CD8-positive, alpha-beta memory T cell (primary cell): ENCODE measurements around the gene B4GALT6. TPM values are rescaled to one million over a fixed set of nuclear protein-coding genes. Genes with fewer than 3 reads are reported as not detected.

Experiments used
- CTCF ChIA-PET: fragments of 350-600 bp; sonication (Branson Sonifier 250); formaldehyde crosslinking; loops from one replicate; lab custom pipeline; 2021; ENCODE audit warnings: antibody characterized with exemption; lab: Charles Lee
- POLR2A ChIA-PET: fragments of 350-600 bp; sonication (Branson Sonifier 250); formaldehyde crosslinking; loops from one replicate; lab custom pipeline; 2021; ENCODE audit warnings: antibody characterized with exemption; lab: Charles Lee
- DNase-seq, 5 donors: peaks; one replicate each; pipeline versions ENCODE4 v3.0.0 to v3.0.0-alpha.2; 2020 to 2022; ENCODE audit warnings: mixed read lengths in 1 of 5
- H3K27ac ChIP-seq: one replicate; pipeline ENCODE4 v1.7.0; 2013; ENCODE audit warnings: low read depth, mild to moderate bottlenecking, low read length, moderate library complexity
- H3K27me3 ChIP-seq: 2 replicates; pipeline ENCODE4 v1.7.0; 2013; ENCODE audit warnings: low read length, mild to moderate bottlenecking; ENCODE audit not compliant: insufficient read depth, poor library complexity, severe bottlenecking
- H3K36me3 ChIP-seq: 2 replicates; pipeline ENCODE4 v1.7.0; 2013; ENCODE audit warnings: mild to moderate bottlenecking, low read length, moderate library complexity; ENCODE audit not compliant: insufficient read depth
- H3K4me1 ChIP-seq: 2 replicates; pipeline ENCODE4 v1.7.0; 2013; ENCODE audit warnings: mild to moderate bottlenecking, low read length, moderate library complexity; ENCODE audit not compliant: insufficient read depth
- H3K4me3 ChIP-seq: 2 replicates; pipeline ENCODE4 v1.7.0; 2013; ENCODE audit warnings: mild to moderate bottlenecking, low read length
- H3K9me3 ChIP-seq: 2 replicates; pipeline ENCODE4 v1.7.0; 2013; ENCODE audit warnings: mild to moderate bottlenecking, low read length
- H3K27ac Mint-ChIP-seq, 8 donors: one replicate each; pipeline ENCODE4 v1.8.0; 2020 to 2021; ENCODE audit warnings: mixed read lengths in 8 of 8, mild to moderate bottlenecking in 6 of 8, inconsistent platforms in 3 of 8, moderate library complexity in 3 of 8
- H3K27me3 Mint-ChIP-seq, 2 donors: one replicate each; pipeline ENCODE4 v1.8.0; 2020 to 2021; ENCODE audit warnings: mixed read lengths in 2 of 2, mild to moderate bottlenecking in 1 of 2, moderate library complexity in 1 of 2
- H3K36me3 Mint-ChIP-seq, 3 donors: one replicate each; pipeline ENCODE4 v1.8.0; 2020 to 2021; ENCODE audit warnings: mixed read lengths in 3 of 3, inconsistent platforms in 1 of 3, mild to moderate bottlenecking in 1 of 3
- H3K4me1 Mint-ChIP-seq, 3 donors: one replicate each; pipeline ENCODE4 v1.8.0; 2020 to 2021; ENCODE audit warnings: mixed read lengths in 3 of 3, inconsistent platforms in 1 of 3, mild to moderate bottlenecking in 1 of 3
- H3K4me3 Mint-ChIP-seq, 7 donors: one replicate each; pipeline ENCODE4 v1.8.0; 2020 to 2021; ENCODE audit warnings: mixed read lengths in 7 of 7, mild to moderate bottlenecking in 6 of 7, moderate library complexity in 4 of 7, inconsistent platforms in 2 of 7
- H3K9me3 Mint-ChIP-seq, 5 donors: one replicate each; pipeline ENCODE4 v1.8.0; 2020 to 2022; ENCODE audit warnings: mixed read lengths in 5 of 5, mild to moderate bottlenecking in 3 of 5, moderate library complexity in 2 of 5, inconsistent platforms in 1 of 5
- polyA plus RNA-seq: library from polyadenylated mRNA; unstranded; fragments of 300-500 nt; fragmentation: Illumina TruSeq; gene quantifications from one replicate; pipeline ENCODE4 v1.2.3, GENCODE V29; 2021
- total RNA-seq, 2 experiments: library from RNA; stranded (reverse); gene quantifications; one replicate each; pipeline ENCODE4 v1.2.3, GENCODE V29; 2021

Gene B4GALT6
- total and polyA plus RNA-seq, 3 experiments from 2014 or later: 0.18 to 5.1 (median 3.4) TPM

DNA sequence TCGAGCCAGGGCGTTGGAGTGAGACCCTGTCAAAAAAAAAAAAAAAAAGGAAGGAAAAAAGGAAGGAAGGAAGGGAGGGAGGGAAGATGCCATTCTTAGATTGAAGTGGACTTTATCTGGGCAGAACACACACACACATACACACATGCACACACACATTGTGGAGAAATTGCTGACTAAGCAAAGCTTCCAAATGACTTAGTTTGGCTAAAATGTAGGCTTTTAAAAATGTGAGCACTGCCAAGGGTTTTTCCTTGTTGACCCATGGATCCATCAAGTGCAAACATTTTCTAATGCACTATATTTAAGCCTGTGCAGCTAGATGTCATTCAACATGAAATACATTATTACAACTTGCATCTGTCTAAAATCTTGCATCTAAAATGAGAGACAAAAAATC, 93.3 kb downstream of the B4GALT6 start:
- Histone ChIP-seq H3K36me3 (no peaks in the 10 kb centered on the region), H3K4me3 (no peak overlapping the region), H3K9me3 (no peaks in the 10 kb centered on the region), H3K27me3 (no peaks in the 10 kb centered on the region), H3K4me1 (no peaks in the 10 kb centered on the region), H3K27ac (no peak overlapping the region)
- peaks cover 2 to 9% of the 10 kb centered on the region in 2 donors for H3K27me3 Mint-ChIP-seq
- no peak for DNase-seq
- no peaks in the 10 kb centered on the region for H3K9me3 Mint-ChIP-seq
- ChIA-PET POLR2A (no interaction called here), CTCF (no interaction called here)
- H3K27ac Mint-ChIP-seq: no peak overlapping the region
- H3K36me3 Mint-ChIP-seq: no peaks in the 10 kb centered on the region
- no peaks in the 10 kb centered on the region for H3K4me1 Mint-ChIP-seq
- H3K4me3 Mint-ChIP-seq: no peak overlapping the region

DNA sequence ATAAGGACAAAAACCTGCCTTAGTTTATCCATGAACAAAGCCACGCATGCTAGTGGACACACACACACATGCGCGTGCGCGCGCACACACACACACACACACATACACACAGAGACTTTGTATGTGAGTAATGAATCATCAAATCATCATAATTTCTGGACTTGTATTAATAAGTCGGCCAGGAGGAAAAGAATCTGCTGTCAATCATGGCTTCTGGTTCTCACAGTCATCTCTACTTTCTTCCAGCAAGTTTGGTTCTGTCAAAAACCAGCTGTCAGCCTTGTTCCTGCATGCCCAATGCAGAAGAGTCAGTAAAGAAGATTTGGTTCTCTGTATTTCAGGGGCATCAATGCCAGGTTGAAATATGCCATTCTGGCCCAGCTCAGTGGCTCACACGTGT, 93.8 kb downstream of the B4GALT6 start:
- no peak overlapping the region for H3K27ac Mint-ChIP-seq
- ChIA-PET POLR2A (no interaction called here), CTCF (no interaction called here)

DNA sequence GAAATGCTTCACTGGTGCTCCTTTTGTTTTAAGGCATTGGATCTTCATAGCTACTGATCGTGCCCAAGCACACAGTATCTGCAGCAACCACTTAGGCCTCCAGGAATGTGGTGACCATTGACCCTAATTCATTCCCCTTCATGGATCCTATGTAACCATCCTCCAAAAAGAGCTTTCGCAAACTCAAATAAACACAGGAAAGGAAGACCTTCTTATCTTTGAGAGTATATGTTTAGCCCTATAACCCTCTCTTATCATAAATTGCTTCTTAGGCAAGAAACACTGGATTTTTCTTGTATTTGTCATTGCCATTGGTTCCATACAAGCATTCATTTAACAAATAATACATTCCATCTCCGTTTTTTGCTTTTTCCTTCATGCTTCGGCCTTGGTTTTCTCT, 96.9 kb downstream of the B4GALT6 start:
- Mint-ChIP-seq H3K4me1 (no peaks in the 10 kb centered on the region), H3K9me3 (no peaks in the 10 kb centered on the region), H3K27ac (no peak overlapping the region), H3K36me3 (no peaks in the 10 kb centered on the region), H3K4me3 (no peak overlapping the region), H3K27me3 (peaks cover 0 to 9% of the 10 kb centered on the region in 2 donors)
- ChIA-PET POLR2A (no interaction called here), CTCF (no interaction called here)
- Histone ChIP-seq H3K27ac (no peak overlapping the region), H3K4me1 (no peaks in the 10 kb centered on the region), H3K9me3 (no peaks in the 10 kb centered on the region), H3K4me3 (no peak overlapping the region), H3K36me3 (no peaks in the 10 kb centered on the region), H3K27me3 (no peaks in the 10 kb centered on the region)
- no peak for DNase-seq

More for the DNA sequence above, 93.8 kb downstream of the B4GALT6 start:
- no peaks in the 10 kb centered on the region for H3K4me1 ChIP-seq
- H3K9me3 ChIP-seq: no peaks in the 10 kb centered on the region
- no peak overlapping the region for H3K27ac ChIP-seq
- Mint-ChIP-seq H3K4me1 (no peaks in the 10 kb centered on the region), H3K36me3 (no peaks in the 10 kb centered on the region), H3K4me3 (no peak overlapping the region), H3K9me3 (no peaks in the 10 kb centered on the region), H3K27me3 (peaks cover 2 to 9% of the 10 kb centered on the region in 2 donors)
- no peak for DNase-seq
- H3K27me3 ChIP-seq: no peaks in the 10 kb centered on the region
- H3K36me3 ChIP-seq: no peaks in the 10 kb centered on the region
- no peak overlapping the region for H3K4me3 ChIP-seq

DNA sequence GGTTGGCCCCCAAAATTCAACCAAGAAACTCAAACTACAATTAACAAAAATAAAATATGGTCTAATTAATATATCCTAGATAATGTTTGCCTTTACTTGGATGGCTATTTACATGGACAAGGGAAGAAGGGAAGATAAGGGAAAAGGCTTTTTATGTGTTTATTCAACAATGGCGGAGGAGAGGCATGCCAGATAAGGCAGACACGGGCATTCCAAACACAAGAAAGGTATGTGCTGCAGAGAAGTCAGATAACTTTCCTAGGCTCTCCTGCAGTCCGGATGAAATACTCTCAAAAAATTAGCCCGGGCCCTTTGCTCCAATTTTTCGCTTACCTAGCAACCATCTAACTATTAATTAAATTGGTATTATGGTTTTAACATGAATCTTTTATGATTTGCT, 97.8 kb downstream of the B4GALT6 start:
- Mint-ChIP-seq H3K27ac (no peak overlapping the region), H3K36me3 (no peaks in the 10 kb centered on the region), H3K4me3 (no peak overlapping the region), H3K9me3 (no peaks in the 10 kb centered on the region), H3K4me1 (no peaks in the 10 kb centered on the region), H3K27me3 (peaks cover 0 to 9% of the 10 kb centered on the region in 2 donors)
- Histone ChIP-seq H3K27ac (no peak overlapping the region), H3K4me3 (no peak overlapping the region), H3K27me3 (no peaks in the 10 kb centered on the region), H3K4me1 (no peaks in the 10 kb centered on the region), H3K9me3 (no peaks in the 10 kb centered on the region), H3K36me3 (no peaks in the 10 kb centered on the region)
- ChIA-PET POLR2A (no interaction called here), CTCF (no interaction called here)
- no peak for DNase-seq

DNA sequence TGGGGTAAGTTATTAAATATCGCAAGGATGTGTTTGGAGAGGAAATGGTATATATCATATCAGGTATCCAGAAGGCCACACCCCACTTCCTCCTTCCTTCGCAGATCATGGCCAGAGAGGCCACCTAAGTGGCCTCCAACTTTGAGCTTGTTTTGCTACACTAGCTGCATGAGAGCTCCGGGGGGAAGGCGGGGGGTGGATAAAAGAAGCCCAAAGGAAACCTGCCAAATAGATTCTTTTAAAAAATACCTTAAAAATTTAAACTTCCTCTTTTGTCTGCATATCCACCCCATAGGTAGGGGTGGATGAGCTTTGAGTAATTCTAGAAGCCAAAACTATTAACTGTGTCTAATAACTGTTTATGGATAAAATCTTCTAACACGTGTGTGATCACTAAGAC, 98.4 kb downstream of the B4GALT6 start:
- Histone ChIP-seq H3K9me3 (no peaks in the 10 kb centered on the region), H3K27me3 (no peaks in the 10 kb centered on the region), H3K4me3 (no peak overlapping the region), H3K36me3 (no peaks in the 10 kb centered on the region), H3K27ac (no peak overlapping the region), H3K4me1 (no peaks in the 10 kb centered on the region)
- DNase-seq: no peak
- Mint-ChIP-seq H3K4me1 (no peaks in the 10 kb centered on the region), H3K27ac (no peak overlapping the region), H3K27me3 (peaks cover 0 to 4% of the 10 kb centered on the region in 2 donors), H3K4me3 (no peak overlapping the region), H3K36me3 (no peaks in the 10 kb centered on the region), H3K9me3 (no peaks in the 10 kb centered on the region)
- ChIA-PET CTCF (interaction anchor here (1.3 kb wide), 1 partner anchor 30 kb away, joined by 3 read pairs; no protein-coding TSS in a partner anchor), POLR2A (no interaction called here)

DNA sequence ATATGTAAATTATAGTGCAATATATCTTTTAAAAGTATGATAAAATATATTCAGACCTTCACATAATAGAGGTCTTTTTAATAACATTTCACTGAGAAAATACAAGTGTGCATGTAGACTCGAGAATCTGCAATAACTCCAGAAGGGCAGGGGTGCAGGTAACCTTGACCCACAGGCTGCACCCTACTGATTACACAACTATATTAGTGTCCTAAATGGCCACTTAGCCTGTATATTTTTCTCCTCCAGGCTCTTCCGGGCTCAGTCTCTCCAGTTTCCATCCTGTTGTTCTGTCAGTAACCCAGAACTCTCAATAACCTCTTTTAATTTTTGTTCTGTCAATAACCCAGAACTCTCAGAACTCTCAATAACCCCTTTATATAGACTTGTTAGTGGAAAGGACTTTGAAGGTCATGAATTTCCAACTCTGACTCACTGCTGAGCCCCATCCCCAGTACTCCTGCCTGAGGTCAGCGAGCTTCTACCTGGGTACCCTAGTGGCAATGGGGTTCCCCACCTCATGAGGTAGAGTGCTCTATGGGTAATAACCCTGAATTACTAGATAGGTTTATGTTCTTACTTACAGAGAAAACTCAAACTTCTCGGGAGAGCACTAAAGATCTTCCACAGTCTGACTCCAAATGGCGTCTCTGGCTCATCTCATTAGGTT, 101.1 kb downstream of the B4GALT6 start:
- peaks cover 0 to 4% of the 10 kb centered on the region in 2 donors for H3K27me3 Mint-ChIP-seq
- POLR2A ChIA-PET: no interaction called here

DNA sequence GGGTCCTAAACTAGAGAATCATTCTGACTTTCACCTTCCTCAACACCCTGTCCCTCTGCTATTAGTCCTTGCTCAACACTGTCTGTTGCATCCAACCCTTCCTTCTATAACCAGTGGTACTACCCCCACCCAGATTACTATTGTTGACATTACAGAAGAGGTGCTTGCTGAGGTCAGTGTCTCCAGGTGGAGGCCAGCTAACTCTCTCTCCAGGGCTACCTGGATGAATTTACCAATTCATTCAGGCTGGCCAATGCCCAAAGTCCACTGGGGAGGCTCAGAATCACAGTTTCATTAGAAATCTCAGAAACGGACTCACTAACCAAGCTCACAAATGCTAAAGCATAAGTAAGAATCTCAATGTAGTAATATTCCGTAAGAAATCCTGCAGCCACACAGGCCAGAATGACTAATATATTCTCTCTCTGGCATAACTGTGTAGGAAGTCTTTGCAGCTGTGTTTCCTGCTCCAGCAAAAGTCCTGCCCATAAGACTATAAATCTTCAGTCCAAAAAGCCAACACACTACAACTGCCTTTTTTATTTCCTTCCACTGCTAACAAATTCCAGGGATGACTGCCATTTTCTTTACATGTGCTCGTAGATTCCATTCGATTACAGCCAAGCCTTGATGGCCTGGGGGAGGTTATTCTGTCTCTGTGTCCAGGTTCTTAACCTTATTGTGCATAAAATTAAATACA, 102.7 kb downstream of the B4GALT6 start:
- H3K36me3 ChIP-seq: no peaks in the 10 kb centered on the region
- H3K4me3 ChIP-seq: no peak overlapping the region
- Mint-ChIP-seq H3K27ac (no peak overlapping the region), H3K27me3 (peaks cover 0 to 4% of the 10 kb centered on the region in 2 donors), H3K9me3 (no peaks in the 10 kb centered on the region), H3K4me3 (no peak overlapping the region), H3K36me3 (no peaks in the 10 kb centered on the region), H3K4me1 (no peaks in the 10 kb centered on the region)
- H3K9me3 ChIP-seq: no peaks in the 10 kb centered on the region
- H3K27me3 ChIP-seq: no peaks in the 10 kb centered on the region
- ChIA-PET POLR2A (interaction anchor here (0.5 kb wide), 1 partner anchor 39 kb away, joined by 5 read pairs; no protein-coding TSS in a partner anchor), CTCF (no interaction called here)
- DNase-seq: no peak
- H3K27ac ChIP-seq: no peak overlapping the region
- H3K4me1 ChIP-seq: no peaks in the 10 kb centered on the region

More for the DNA sequence above, 101.1 kb downstream of the B4GALT6 start:
- no peaks in the 10 kb centered on the region for H3K36me3 ChIP-seq
- H3K27ac ChIP-seq: no peak overlapping the region
- Mint-ChIP-seq H3K36me3 (no peaks in the 10 kb centered on the region), H3K4me1 (no peaks in the 10 kb centered on the region), H3K9me3 (no peaks in the 10 kb centered on the region), H3K27ac (no peak overlapping the region), H3K4me3 (no peak overlapping the region)
- CTCF ChIA-PET: no interaction called here
- H3K4me1 ChIP-seq: no peaks in the 10 kb centered on the region
- no peak for DNase-seq
- no peaks in the 10 kb centered on the region for H3K27me3 ChIP-seq
- no peaks in the 10 kb centered on the region for H3K9me3 ChIP-seq
- H3K4me3 ChIP-seq: no peak overlapping the region

DNA sequence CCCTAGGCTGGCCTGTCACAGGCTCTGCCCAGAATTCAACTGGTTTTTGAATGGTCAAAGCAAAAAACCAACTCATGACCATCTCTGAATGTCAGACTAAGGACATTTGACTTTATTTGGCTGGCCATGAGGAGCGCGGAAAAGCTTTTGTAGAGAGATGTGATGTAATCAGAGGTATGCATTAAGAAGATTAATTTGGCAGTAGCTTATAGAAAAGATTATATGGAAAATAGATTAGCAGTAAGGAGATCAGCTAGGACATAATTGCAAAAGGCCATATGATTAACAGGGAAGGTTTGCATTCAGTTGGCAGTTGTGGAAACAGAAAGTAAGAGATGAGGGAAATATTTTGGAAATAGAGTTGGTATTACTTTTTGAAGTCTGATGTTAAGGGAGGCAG, 105.0 kb downstream of the B4GALT6 start:
- Mint-ChIP-seq H3K27ac (no peak overlapping the region), H3K4me1 (no peaks in the 10 kb centered on the region), H3K36me3 (no peaks in the 10 kb centered on the region), H3K27me3 (peaks cover 0 to 4% of the 10 kb centered on the region in 2 donors), H3K4me3 (no peak overlapping the region), H3K9me3 (no peaks in the 10 kb centered on the region)
- no peak for DNase-seq
- CTCF ChIA-PET: no interaction called here
- POLR2A ChIA-PET: no interaction called here
- Histone ChIP-seq H3K27me3 (no peaks in the 10 kb centered on the region), H3K4me1 (no peaks in the 10 kb centered on the region), H3K4me3 (no peak overlapping the region), H3K9me3 (no peaks in the 10 kb centered on the region), H3K27ac (no peak overlapping the region), H3K36me3 (no peaks in the 10 kb centered on the region)
